K562 (cell line): ENCODE results near the gene MTCL3.

ENCODE experiments used
- ARNT ChIP-seq, 2 experiments: fragments of 450-650 bp; IDR thresholded peaks; 2 replicates each; pipeline ENCODE4 v1.6.1; 2016; ENCODE audit warnings: mild to moderate bottlenecking in 1 of 2
- ATF3 ChIP-seq, 2 experiments: fragments of 450-650 bp in 1 of 2; sonication (generic) in 1 of 2; formaldehyde crosslinking in 1 of 2; IDR thresholded peaks in 1 of 2; conservative IDR thresholded peaks in 1 of 2; 2 replicates each; pipeline versions ENCODE4 v1.6.1 to v1.8.1; 2016 to 2023; ENCODE audit warnings: mild to moderate bottlenecking in 2 of 2, moderate library complexity in 2 of 2, inconsistent platforms in 1 of 2, missing genetic modification reagents in 1 of 2
- BHLHE40 ChIP-seq: IDR thresholded peaks from 2 replicates; pipeline ENCODE4 v1.6.1; 2011; ENCODE audit warnings: low read length, improper control_type of control experiment
- CEBPZ ChIP-seq: fragments of 150-350 bp; IDR thresholded peaks from 2 replicates; pipeline ENCODE4 v1.6.1; 2014; ENCODE audit warnings: low read depth, mild to moderate bottlenecking, low read length, borderline replicate concordance
- CTCF ChIP-seq, 3 experiments: IDR thresholded peaks in 2 of 3; conservative IDR thresholded peaks in 1 of 3; 2 replicates each; pipeline ENCODE4 v1.5.1; 2011 to 2012; ENCODE audit warnings: low read length in 3 of 3, mild to moderate bottlenecking in 3 of 3, control low read depth in 2 of 3, improper control_type of control experiment in 1 of 3, inconsistent platforms in 1 of 3, low read depth in 1 of 3, mixed read lengths in 1 of 3, moderate library complexity in 1 of 3; ENCODE audit not compliant: insufficient read depth in 2 of 3
- MAFG ChIP-seq: fragments of 450-650 bp; conservative IDR thresholded peaks from 2 replicates; pipeline ENCODE4 v1.6.1; 2016; ENCODE audit warnings: missing genetic modification characterization, missing compliant biosample characterization
- PHTF2 ChIP-seq: fragments of 250-450 bp; sonication (Bioruptor Pico); IDR thresholded peaks from 2 replicates; pipeline ENCODE4 v1.5.0; 2021; ENCODE audit warnings: mild to moderate bottlenecking
- POLR2AphosphoS5 ChIP-seq: IDR thresholded peaks from 2 replicates; pipeline ENCODE4 v1.6.1; 2011; ENCODE audit warnings: mild to moderate bottlenecking, low read depth, low read length, moderate library complexity; ENCODE audit not compliant: control insufficient read depth, insufficient read depth
- SMC3 ChIP-seq: conservative IDR thresholded peaks from 2 replicates; pipeline ENCODE4 v1.6.1; 2011; ENCODE audit warnings: low read depth, low read length, improper control_type of control experiment; ENCODE audit not compliant: insufficient read depth
- UBTF ChIP-seq, 2 experiments: IDR thresholded peaks; 2 replicates each; pipeline ENCODE4 v1.6.1; 2012; ENCODE audit warnings: improper control_type of control experiment in 2 of 2, low read depth in 2 of 2, low read length in 2 of 2, borderline replicate concordance in 1 of 2
- ZNF124 ChIP-seq: sonication (generic); formaldehyde crosslinking; IDR thresholded peaks from 2 replicates; pipeline ENCODE4 v1.8.1; 2022; ENCODE audit warnings: missing genetic modification reagents

GRCh38 chr6:127457456-127458064 is 61.6 kb downstream of the MTCL3 start:
- TF ChIP-seq CTCF (IDR thresholded peaks at IDR 0.05 in 2 of 3, conservative IDR thresholded peaks at IDR 0.05 in 1 of 3; ENCODE audit: insufficient read depth in 2 of 3, low read depth in 1 of 3, low read length in 3 of 3) (no peak), POLR2AphosphoS5 (no peak), UBTF (IDR thresholded peaks at IDR 0.05; ENCODE audit: borderline replicate concordance in 1 of 2, low read depth in 2 of 2, low read length in 2 of 2) (no peak), CEBPZ (no peak), ARNT (IDR thresholded peaks at IDR 0.05) (no peak), ZNF124 (no peak), BHLHE40 (no peak), SMC3 (no peak), ATF3 (IDR thresholded peaks at IDR 0.05) (no peak), ATF3 (CRISPR knock-in tag; conservative IDR thresholded peaks at IDR 0.05) (no peak), PHTF2 (CRISPR knock-in tag) (no peak), MAFG (tag) (no peak)
